Measurements from ENCODE around the gene SLC30A3. TPM values are rescaled to one million over a fixed set of nuclear protein-coding genes. Genes with fewer than 3 reads are reported as not detected.

Gene SLC30A3
- total and polyA plus RNA-seq, 10 of the 15 experiments (the other 5 are each of a cell fraction or from before 2014, with no cell fraction given), result 0.23 TPM; not detected in 9

DNA sequence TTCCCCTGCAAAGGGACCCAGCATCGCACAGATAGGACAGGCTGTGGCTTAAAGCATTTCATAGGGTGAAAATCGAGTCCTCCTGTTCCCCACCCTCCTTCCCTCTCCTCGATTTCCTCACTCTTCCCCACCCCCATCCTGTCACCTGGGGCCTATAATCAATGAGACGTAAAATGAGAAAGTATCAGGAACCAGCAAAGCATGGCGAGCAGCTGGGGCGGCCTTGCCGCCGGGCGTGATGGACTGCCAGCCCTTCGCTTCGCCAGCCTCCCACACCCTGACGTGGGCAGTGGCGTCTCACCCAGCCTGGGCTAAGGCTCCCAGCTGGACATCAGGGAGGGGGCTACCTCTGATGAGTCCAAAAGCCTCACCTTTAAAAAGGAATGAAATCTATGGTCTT lies 11.1 kb downstream of the SLC30A3 start:
- ChIA-PET SMC1A (ENCODE audit: uncharacterized antibody, unreplicated experiment) (interaction anchor here (1.2 to 1.6 kb wide), 2 partner anchors 29 to 51 kb away, joined by 3 to 7 read pairs; no protein-coding TSS in a partner anchor), POLR2A (no interaction called here), CTCF (interaction anchor here (0.6 to 5.0 kb wide), 4 partner anchors 24 to 154 kb away, joined by 3 to 58 read pairs (median 8); partner anchors contain the start of gene TRIM54), RAD21 (ENCODE audit: unreplicated experiment) (interaction anchor here (1.5 kb wide), 1 partner anchor 27 kb away, joined by 8 read pairs; no protein-coding TSS in a partner anchor)
- no peak overlapping the region for H3K9ac ChIP-seq (ENCODE audit: control insufficient read depth, insufficient read depth, low read length)
- in situ Hi-C loops (cut with MboI) (no loop called here), intact Hi-C loops (cut with micrococcal nuclease; ENCODE audit: unreplicated experiment) (no loop called here)
- WGBS (ENCODE audit: insufficient coverage, insufficient replicate concordance, low lambda C conversion rate, missing lambda C conversion rate), result 49% methylated on average over 13 of the region's 13 CpGs
- ATAC-seq, result no peak
- no peak overlapping the region for H3K27ac ChIP-seq (ENCODE audit: control insufficient read depth, insufficient read depth)
- no peaks in the 10 kb centered on the region for H3K79me2 ChIP-seq (ENCODE audit: control insufficient read depth, insufficient read depth, low read length)
- H3K27me3 ChIP-seq (replicated peaks in 1 of 2; ENCODE audit: control insufficient read depth in 2 of 2, insufficient read depth in 2 of 2, low read length in 1 of 2), result peaks cover 2 to 6% of the 10 kb centered on the region in 2 experiments; a peak in 3 of 4 replicates
- H3K4me2 ChIP-seq (ENCODE audit: control insufficient read depth, insufficient read depth), result no peak overlapping the region
- H2AFZ ChIP-seq (ENCODE audit: control insufficient read depth, low read depth, low read length), result no peak overlapping the region
- no peak for DNase-seq (ENCODE audit: low read depth, low spot score)
- no peaks in the 10 kb centered on the region for H4K20me1 ChIP-seq (ENCODE audit: control insufficient read depth, insufficient read depth)
- BruUV-seq (replicated peaks), result no TSS peak
- H3K4me3 ChIP-seq, result no peak overlapping the region
- TF ChIP-seq RAD21 (IDR thresholded peaks at IDR 0.05; ENCODE audit: insufficient read depth, low read depth, low read length) (no peak), TCF3 (IDR thresholded peaks at IDR 0.05; ENCODE audit: borderline replicate concordance, insufficient read depth, low read depth, low read length) (no peak), CBX3 (IDR thresholded peaks at IDR 0.05; ENCODE audit: borderline replicate concordance, low read depth) (no peak), HDGF (IDR thresholded peaks at IDR 0.05) (no peak), MTA2 (IDR thresholded peaks at IDR 0.05; ENCODE audit: low read depth) (no peak), SIN3A (IDR thresholded peaks at IDR 0.05; ENCODE audit: low read depth, low read length) (no peak), NR2F1 (conservative IDR thresholded peaks at IDR 0.05) (no peak), HDAC2 (IDR thresholded peaks at IDR 0.05) (no peak), CHD2 (IDR thresholded peaks at IDR 0.05; ENCODE audit: borderline replicate concordance, low read depth, low read length) (no peak), SIX5 (IDR thresholded peaks at IDR 0.05; ENCODE audit: low read depth, low read length, severe bottlenecking) (no peak), ZNF217 (IDR thresholded peaks at IDR 0.05) (no peak), KAT2A (conservative IDR thresholded peaks at IDR 0.05; ENCODE audit: control insufficient read depth, low read depth, low read length) (no peak), GATAD2B (conservative IDR thresholded peaks at IDR 0.05; ENCODE audit: low read depth) (no peak), CBX5 (IDR thresholded peaks at IDR 0.05; ENCODE audit: low read depth) (no peak), BCL11A (IDR thresholded peaks at IDR 0.05; ENCODE audit: low read depth, low read length) (no peak), STAT3 (IDR thresholded peaks at IDR 0.05; ENCODE audit: low read depth, low read length) (no peak)
- TF ChIP-seq, protein P1, sequence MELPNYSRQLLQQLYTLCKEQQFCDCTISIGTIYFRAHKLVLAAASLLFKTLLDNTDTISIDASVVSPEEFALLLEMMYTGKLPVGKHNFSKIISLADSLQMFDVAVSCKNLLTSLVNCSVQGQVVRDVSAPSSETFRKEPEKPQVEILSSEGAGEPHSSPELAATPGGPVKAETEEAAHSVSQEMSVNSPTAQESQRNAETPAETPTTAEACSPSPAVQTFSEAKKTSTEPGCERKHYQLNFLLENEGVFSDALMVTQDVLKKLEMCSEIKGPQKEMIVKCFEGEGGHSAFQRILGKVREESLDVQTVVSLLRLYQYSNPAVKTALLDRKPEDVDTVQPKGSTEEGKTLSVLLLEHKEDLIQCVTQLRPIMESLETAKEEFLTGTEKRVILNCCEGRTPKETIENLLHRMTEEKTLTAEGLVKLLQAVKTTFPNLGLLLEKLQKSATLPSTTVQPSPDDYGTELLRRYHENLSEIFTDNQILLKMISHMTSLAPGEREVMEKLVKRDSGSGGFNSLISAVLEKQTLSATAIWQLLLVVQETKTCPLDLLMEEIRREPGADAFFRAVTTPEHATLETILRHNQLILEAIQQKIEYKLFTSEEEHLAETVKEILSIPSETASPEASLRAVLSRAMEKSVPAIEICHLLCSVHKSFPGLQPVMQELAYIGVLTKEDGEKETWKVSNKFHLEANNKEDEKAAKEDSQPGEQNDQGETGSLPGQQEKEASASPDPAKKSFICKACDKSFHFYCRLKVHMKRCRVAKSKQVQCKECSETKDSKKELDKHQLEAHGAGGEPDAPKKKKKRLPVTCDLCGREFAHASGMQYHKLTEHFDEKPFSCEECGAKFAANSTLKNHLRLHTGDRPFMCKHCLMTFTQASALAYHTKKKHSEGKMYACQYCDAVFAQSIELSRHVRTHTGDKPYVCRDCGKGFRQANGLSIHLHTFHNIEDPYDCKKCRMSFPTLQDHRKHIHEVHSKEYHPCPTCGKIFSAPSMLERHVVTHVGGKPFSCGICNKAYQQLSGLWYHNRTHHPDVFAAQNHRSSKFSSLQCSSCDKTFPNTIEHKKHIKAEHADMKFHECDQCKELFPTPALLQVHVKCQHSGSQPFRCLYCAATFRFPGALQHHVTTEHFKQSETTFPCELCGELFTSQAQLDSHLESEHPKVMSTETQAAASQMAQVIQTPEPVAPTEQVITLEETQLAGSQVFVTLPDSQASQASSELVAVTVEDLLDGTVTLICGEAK (IDR thresholded peaks at IDR 0.05; ENCODE audit: borderline replicate concordance), result no peak
- no peaks in the 10 kb centered on the region for H3K9me3 ChIP-seq (replicated peaks; ENCODE audit: control insufficient read depth, insufficient read depth, low read length)
- H3K36me3 ChIP-seq (ENCODE audit: control insufficient read depth in 2 of 2, insufficient read depth in 2 of 2, low read length in 1 of 2), result no peaks in the 10 kb centered on the region
- no peak for FAIRE-seq
- H3K4me1 ChIP-seq (ENCODE audit: control insufficient read depth, insufficient read depth, low read length), result no peaks in the 10 kb centered on the region

All from GM12878 (cell line).